H9 (cell line): ENCODE results near the gene TMEM225B. TPM values are rescaled to one million over a fixed set of nuclear protein-coding genes. Genes with fewer than 3 reads are reported as not detected.

Experiments used
- DNase-seq: peaks from one replicate; pipeline ENCODE4 v3.0.0-alpha.2; 2017
- H2AFZ ChIP-seq: one replicate; pipeline ENCODE4 v1.6.1; 2013; ENCODE audit warnings: mild to moderate bottlenecking, low read length, control low read depth, moderate library complexity
- H2AK5ac ChIP-seq: 2 replicates; pipeline ENCODE4 v1.6.1; 2013; ENCODE audit warnings: low read length, control low read depth, mixed read lengths; ENCODE audit not compliant: insufficient read length
- H2BK120ac ChIP-seq: one replicate; pipeline ENCODE4 v1.6.1; 2013; ENCODE audit warnings: low read depth, mild to moderate bottlenecking, low read length, control low read depth, inconsistent platforms; ENCODE audit not compliant: poor library complexity, severe bottlenecking
- H2BK12ac ChIP-seq: 2 replicates; pipeline ENCODE4 v1.6.1; 2013; ENCODE audit warnings: low read length, control low read depth, mixed read lengths, low read depth; ENCODE audit not compliant: insufficient read length
- H2BK15ac ChIP-seq: 2 replicates; pipeline ENCODE4 v1.6.1; 2013; ENCODE audit warnings: low read depth, low read length, control low read depth
- H2BK20ac ChIP-seq: one replicate; pipeline ENCODE4 v1.6.1; 2013; ENCODE audit warnings: low read depth, mild to moderate bottlenecking, low read length, control low read depth, inconsistent platforms; ENCODE audit not compliant: poor library complexity, severe bottlenecking
- H2BK5ac ChIP-seq: 2 replicates; pipeline ENCODE4 v1.6.1; 2013; ENCODE audit warnings: low read length, control low read depth, mixed read lengths; ENCODE audit not compliant: insufficient read length
- H3K14ac ChIP-seq: 2 replicates; pipeline ENCODE4 v1.6.1; 2013; ENCODE audit warnings: low read length, control low read depth; ENCODE audit not compliant: insufficient read depth
- H3K18ac ChIP-seq: 2 replicates; pipeline ENCODE4 v1.6.1; 2013; ENCODE audit warnings: low read depth, mild to moderate bottlenecking, mixed read lengths, low read length, control low read depth; ENCODE audit not compliant: insufficient read length
- H3K23ac ChIP-seq: 2 replicates; pipeline ENCODE4 v1.6.1; 2013; ENCODE audit warnings: low read length, control low read depth, mixed read lengths, low read depth; ENCODE audit not compliant: insufficient read length
- H3K23me2 ChIP-seq: 2 replicates; pipeline ENCODE4 v1.6.1; 2013; ENCODE audit warnings: low read depth, mild to moderate bottlenecking, mixed read lengths, low read length, control low read depth; ENCODE audit not compliant: insufficient read length, poor library complexity, severe bottlenecking
- H3K27ac ChIP-seq: 2 replicates; pipeline ENCODE4 v1.5.1; 2013; ENCODE audit warnings: low read length, control low read depth, mixed read lengths, low read depth; ENCODE audit not compliant: insufficient read length
- H3K27me3 ChIP-seq: 2 replicates; pipeline ENCODE4 v1.6.1; 2013; ENCODE audit warnings: low read length, control low read depth, inconsistent platforms; ENCODE audit not compliant: insufficient read depth
- H3K4ac ChIP-seq: 2 replicates; pipeline ENCODE4 v1.6.1; 2013; ENCODE audit warnings: low read depth, mild to moderate bottlenecking, control low read depth, inconsistent platforms, low read length, moderate library complexity
- H3K4me1 ChIP-seq: 2 replicates; pipeline ENCODE4 v1.6.1; 2013; ENCODE audit warnings: low read length, control low read depth, inconsistent platforms; ENCODE audit not compliant: insufficient read depth
- H3K4me2 ChIP-seq: 2 replicates; pipeline ENCODE4 v1.6.1; 2013; ENCODE audit warnings: low read length, control low read depth, mixed read lengths; ENCODE audit not compliant: insufficient read length, insufficient read depth
- H3K56ac ChIP-seq: 2 replicates; pipeline ENCODE4 v1.6.1; 2013; ENCODE audit warnings: low read depth, mild to moderate bottlenecking, mixed read lengths, low read length, control low read depth; ENCODE audit not compliant: insufficient read length
- H3K79me1 ChIP-seq: 2 replicates; pipeline ENCODE4 v1.6.1; 2013; ENCODE audit warnings: low read depth, mild to moderate bottlenecking, moderate library complexity, low read length, control low read depth, inconsistent platforms; ENCODE audit not compliant: insufficient read depth, poor library complexity, severe bottlenecking
- H3K79me2 ChIP-seq: 2 replicates; pipeline ENCODE4 v1.6.1; 2013; ENCODE audit warnings: low read length, control low read depth, inconsistent platforms; ENCODE audit not compliant: insufficient read depth
- H3K9ac ChIP-seq: 2 replicates; pipeline ENCODE4 v1.6.1; 2013; ENCODE audit warnings: low read length, control low read depth, mixed read lengths; ENCODE audit not compliant: insufficient read length; ENCODE audit errors: extremely low read depth
- H3K9me3 ChIP-seq: one replicate; pipeline ENCODE4 v1.6.1; 2013; ENCODE audit warnings: low read depth, low read length, inconsistent platforms; ENCODE audit not compliant: control insufficient read depth
- H3T11ph ChIP-seq: one replicate; pipeline ENCODE4 v1.6.1; 2013; ENCODE audit warnings: mild to moderate bottlenecking, low read length, control low read depth, inconsistent platforms
- H4K20me1 ChIP-seq: one replicate; pipeline ENCODE4 v1.6.1; 2013; ENCODE audit not compliant: control insufficient read depth, insufficient read length, insufficient read depth
- H4K5ac ChIP-seq: 2 replicates; pipeline ENCODE4 v1.6.1; 2013; ENCODE audit warnings: low read depth, mild to moderate bottlenecking, mixed read lengths, low read length, control low read depth; ENCODE audit not compliant: insufficient read length
- H4K8ac ChIP-seq: replicated peaks from 2 replicates; pipeline ENCODE4 v1.6.1; 2013; ENCODE audit warnings: low read length, control low read depth, mixed read lengths, low read depth; ENCODE audit not compliant: insufficient read length
- H4K91ac ChIP-seq: 2 replicates; pipeline ENCODE4 v1.6.1; 2013; ENCODE audit warnings: low read depth, mild to moderate bottlenecking, moderate library complexity, mixed read lengths, low read length, control low read depth; ENCODE audit not compliant: insufficient read length
- H3K27ac Mint-ChIP-seq, 3 experiments: 2 replicates in 2 of 3; 3 replicates in 1 of 3; pipeline ENCODE4 v1.8.0; 2020 to 2021; ENCODE audit warnings: mixed read lengths in 3 of 3, mild to moderate bottlenecking in 1 of 3, moderate library complexity in 1 of 3
- H3K27me3 Mint-ChIP-seq: 2 replicates; pipeline ENCODE4 v1.8.0; 2021; ENCODE audit warnings: low read depth, mild to moderate bottlenecking, moderate library complexity, mixed read lengths
- H3K36me3 Mint-ChIP-seq, 3 experiments: 2 replicates in 2 of 3; 3 replicates in 1 of 3; pipeline ENCODE4 v1.8.0; 2020 to 2021; ENCODE audit warnings: low read depth in 3 of 3, mixed read lengths in 3 of 3; ENCODE audit not compliant: insufficient read depth in 1 of 3
- H3K4me1 Mint-ChIP-seq, 2 experiments: 2 replicates each; pipeline ENCODE4 v1.8.0; 2020; ENCODE audit warnings: mixed read lengths in 2 of 2
- H3K4me3 Mint-ChIP-seq, 2 experiments: 2 replicates in 1 of 2; 3 replicates in 1 of 2; pipeline ENCODE4 v1.8.0; 2020 to 2021; ENCODE audit warnings: mild to moderate bottlenecking in 2 of 2, mixed read lengths in 2 of 2, moderate library complexity in 1 of 2
- H3K9me3 Mint-ChIP-seq, 2 experiments: 2 replicates in 1 of 2; 3 replicates in 1 of 2; pipeline ENCODE4 v1.8.0; 2020; ENCODE audit warnings: mild to moderate bottlenecking in 2 of 2, mixed read lengths in 2 of 2, moderate library complexity in 1 of 2
- WGBS: extraction: QIAGEN DNeasy Blood & Tissue Kit; methylation state at CpG from one replicate; pipeline ENCODE4 v1.1.7; 2013; ENCODE audit warnings: missing lambda C conversion rate, low lambda C conversion rate, mixed read lengths; ENCODE audit not compliant: insufficient read length; ENCODE audit errors: extremely low coverage; 5-methylcytosine and 5-hydroxymethylcytosine counted together
- total RNA-seq: library from RNA; stranded (reverse); gene quantifications from 2 replicates; pipeline ENCODE4 v1.2.1, GENCODE V29; 2021
- TF ChIP-seq, protein P1 (sequence below): fragments of 200-600 bp; sonication (generic); conservative IDR thresholded peaks from 3 replicates; pipeline ENCODE4 v1.8.0; 2021; ENCODE audit warnings: antibody characterized with exemption, mild to moderate bottlenecking

The TMEM225B gene
- total RNA-seq, 1 experiment from 2014 or later, result not detected

DNA sequence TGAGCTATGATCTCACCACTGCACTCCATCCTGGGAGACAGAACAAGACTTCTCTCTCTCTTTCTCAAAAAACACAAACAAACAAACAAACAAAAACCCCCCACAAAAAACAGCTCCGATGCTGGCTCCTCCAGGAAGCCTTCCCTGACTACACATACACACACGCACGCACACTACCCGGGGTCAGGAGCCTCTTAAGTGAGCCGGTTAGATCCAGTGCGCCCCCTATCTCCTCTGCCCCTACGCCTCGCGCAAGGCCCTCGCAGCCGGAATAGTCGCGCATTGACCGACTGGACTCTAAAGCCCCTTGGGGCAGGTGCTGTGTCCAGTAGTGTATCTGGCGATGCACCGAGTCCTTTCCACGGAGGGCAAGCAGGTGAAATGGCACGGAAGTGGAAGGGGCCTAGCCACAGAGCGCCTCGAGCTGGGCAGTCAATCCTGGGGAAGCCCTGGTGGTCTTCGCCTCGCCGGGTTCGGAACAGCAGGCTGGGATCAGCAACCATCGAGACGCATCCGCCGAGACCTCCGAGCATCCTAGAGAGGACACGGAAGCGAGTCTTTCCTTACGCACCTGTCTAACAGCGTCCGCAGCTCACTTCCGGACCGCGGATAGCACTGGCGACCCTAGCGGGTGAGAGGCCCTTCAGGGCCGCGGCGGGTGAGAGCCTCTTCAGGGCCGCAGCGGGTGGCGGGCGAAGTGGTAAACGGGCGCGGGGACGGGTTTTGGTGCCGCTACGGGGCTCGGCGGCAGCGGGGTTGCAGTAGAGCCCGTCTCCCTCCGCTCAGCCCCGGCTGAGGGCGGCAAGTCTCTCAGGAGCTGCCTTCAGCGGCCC is 18.5 kb downstream of the TMEM225B start, which contains the start of gene ZSCAN25:
ZSCAN25 (plus strand) TSS at position 588 of the 833 bp plus-strand sequence. CDS start 2,661 bp downstream, outside the sequence.
- no peak within 1 kb of the TSS for H2AFZ ChIP-seq
- no peaks in the 10 kb centered on the region for H4K20me1 ChIP-seq
- peak; percentile 96 for DNase-seq
- TF ChIP-seq, protein P1, sequence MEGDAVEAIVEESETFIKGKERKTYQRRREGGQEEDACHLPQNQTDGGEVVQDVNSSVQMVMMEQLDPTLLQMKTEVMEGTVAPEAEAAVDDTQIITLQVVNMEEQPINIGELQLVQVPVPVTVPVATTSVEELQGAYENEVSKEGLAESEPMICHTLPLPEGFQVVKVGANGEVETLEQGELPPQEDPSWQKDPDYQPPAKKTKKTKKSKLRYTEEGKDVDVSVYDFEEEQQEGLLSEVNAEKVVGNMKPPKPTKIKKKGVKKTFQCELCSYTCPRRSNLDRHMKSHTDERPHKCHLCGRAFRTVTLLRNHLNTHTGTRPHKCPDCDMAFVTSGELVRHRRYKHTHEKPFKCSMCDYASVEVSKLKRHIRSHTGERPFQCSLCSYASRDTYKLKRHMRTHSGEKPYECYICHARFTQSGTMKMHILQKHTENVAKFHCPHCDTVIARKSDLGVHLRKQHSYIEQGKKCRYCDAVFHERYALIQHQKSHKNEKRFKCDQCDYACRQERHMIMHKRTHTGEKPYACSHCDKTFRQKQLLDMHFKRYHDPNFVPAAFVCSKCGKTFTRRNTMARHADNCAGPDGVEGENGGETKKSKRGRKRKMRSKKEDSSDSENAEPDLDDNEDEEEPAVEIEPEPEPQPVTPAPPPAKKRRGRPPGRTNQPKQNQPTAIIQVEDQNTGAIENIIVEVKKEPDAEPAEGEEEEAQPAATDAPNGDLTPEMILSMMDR, result peak; percentile 76
- H3K27ac ChIP-seq, result no peak within 1 kb of the TSS
- no CpG with 5 or more reads among the region's 60 CpGs for whole genome bisulfite sequencing
- Mint-ChIP-seq H3K27me3 (peaks cover 6% of the 10 kb centered on the region), H3K4me1 (peaks cover 11 to 18% of the 10 kb centered on the region in 2 experiments), H3K27ac (peak within 1 kb of the TSS; percentile 89 to 99 (median 98)), H3K4me3 (peak within 1 kb of the TSS; percentile 92 to 94), H3K36me3 (peaks cover 23 to 40% (median 37%) of the 10 kb centered on the region in 3 experiments), H3K9me3 (no peaks in the 10 kb centered on the region; a peak in 2 of 5 replicates)
- no peak within 1 kb of the TSS for H4K8ac ChIP-seq
- H3K23ac ChIP-seq, result no peak within 1 kb of the TSS
- no peaks in the 10 kb centered on the region for H3K27me3 ChIP-seq
- H3K23me2 ChIP-seq, result peaks cover 7% of the 10 kb centered on the region
- H2BK15ac ChIP-seq, result no peak within 1 kb of the TSS; the same call in 1 of the 2 replicates
- peaks cover 4% of the 10 kb centered on the region for H3K79me1 ChIP-seq
- no peak within 1 kb of the TSS for H4K91ac ChIP-seq
- no peaks in the 10 kb centered on the region for H3K9me3 ChIP-seq
- H3T11ph ChIP-seq, result no peak within 1 kb of the TSS
- no peak within 1 kb of the TSS for H2AK5ac ChIP-seq
- peak within 1 kb of the TSS; percentile 90 for H3K14ac ChIP-seq
- H3K79me2 ChIP-seq, result no peaks in the 10 kb centered on the region
- H2BK5ac ChIP-seq, result peak within 1 kb of the TSS; percentile 4
- H3K56ac ChIP-seq, result peak within 1 kb of the TSS; percentile 3
- no peak within 1 kb of the TSS for H2BK120ac ChIP-seq
- H4K5ac ChIP-seq, result peak within 1 kb of the TSS; percentile 41
- H3K4me1 ChIP-seq, result no peaks in the 10 kb centered on the region
- no peak within 1 kb of the TSS for H3K4ac ChIP-seq
- H2BK20ac ChIP-seq, result no peak within 1 kb of the TSS
- H3K9ac ChIP-seq, result peak within 1 kb of the TSS; percentile 93
- peak within 1 kb of the TSS; percentile 38 for H3K4me2 ChIP-seq
- peak within 1 kb of the TSS; percentile 92 for H3K18ac ChIP-seq
- no peak within 1 kb of the TSS for H2BK12ac ChIP-seq
